Upper lobe of left lung (tissue), 4 donors: Measurements from ENCODE around the gene LRPAP1.

Source experiments
- EP300 ChIP-seq, 4 donors: sonication (generic); formaldehyde crosslinking; IDR thresholded peaks; one replicate each; pipeline ENCODE4 v1.5.1; 2017; ENCODE audit warnings: antibody characterized with exemption in 4 of 4, control low read depth in 2 of 4
- POLR2A ChIP-seq, 4 donors: fragments of 450-650 bp; IDR thresholded peaks; one replicate each; pipeline ENCODE4 v1.5.1; 2016 to 2017; ENCODE audit warnings: antibody characterized with exemption in 4 of 4, mild to moderate bottlenecking in 2 of 4
- POLR2AphosphoS5 ChIP-seq, 2 donors: sonication (generic); formaldehyde crosslinking; IDR thresholded peaks; one replicate each; pipeline ENCODE4 v1.5.1; 2017; ENCODE audit warnings: antibody characterized with exemption in 2 of 2
- TF ChIP-seq, protein P1 (sequence below), 6 experiments: fragments of 450-650 bp in 4 of 6; fragments of 200-600 bp in 2 of 6; sonication (generic) in 2 of 6; IDR thresholded peaks; one replicate each; pipeline ENCODE4 v1.5.1; 2016 to 2019; ENCODE audit warnings: antibody characterized with exemption in 6 of 6

DNA sequence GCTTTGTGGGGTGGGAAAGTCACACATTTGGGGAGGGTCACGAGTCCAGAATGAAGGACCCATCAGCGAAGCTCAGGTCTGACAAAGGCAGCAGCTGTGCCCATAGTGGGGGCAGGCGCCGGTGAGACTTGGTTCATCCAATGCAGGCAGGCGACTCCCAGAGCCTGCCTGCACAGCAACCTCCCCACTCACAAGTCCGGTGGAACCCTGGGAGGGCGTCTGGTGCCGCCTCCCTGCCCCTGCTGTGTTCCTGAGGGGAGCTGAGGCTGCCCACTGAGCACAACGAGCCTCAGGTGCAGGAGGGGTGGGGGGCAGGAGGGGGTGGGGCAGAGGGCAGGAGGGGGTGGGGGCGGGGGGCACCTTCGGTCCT is 13.7 kb downstream of the LRPAP1 start:
- TF ChIP-seq, protein P1, sequence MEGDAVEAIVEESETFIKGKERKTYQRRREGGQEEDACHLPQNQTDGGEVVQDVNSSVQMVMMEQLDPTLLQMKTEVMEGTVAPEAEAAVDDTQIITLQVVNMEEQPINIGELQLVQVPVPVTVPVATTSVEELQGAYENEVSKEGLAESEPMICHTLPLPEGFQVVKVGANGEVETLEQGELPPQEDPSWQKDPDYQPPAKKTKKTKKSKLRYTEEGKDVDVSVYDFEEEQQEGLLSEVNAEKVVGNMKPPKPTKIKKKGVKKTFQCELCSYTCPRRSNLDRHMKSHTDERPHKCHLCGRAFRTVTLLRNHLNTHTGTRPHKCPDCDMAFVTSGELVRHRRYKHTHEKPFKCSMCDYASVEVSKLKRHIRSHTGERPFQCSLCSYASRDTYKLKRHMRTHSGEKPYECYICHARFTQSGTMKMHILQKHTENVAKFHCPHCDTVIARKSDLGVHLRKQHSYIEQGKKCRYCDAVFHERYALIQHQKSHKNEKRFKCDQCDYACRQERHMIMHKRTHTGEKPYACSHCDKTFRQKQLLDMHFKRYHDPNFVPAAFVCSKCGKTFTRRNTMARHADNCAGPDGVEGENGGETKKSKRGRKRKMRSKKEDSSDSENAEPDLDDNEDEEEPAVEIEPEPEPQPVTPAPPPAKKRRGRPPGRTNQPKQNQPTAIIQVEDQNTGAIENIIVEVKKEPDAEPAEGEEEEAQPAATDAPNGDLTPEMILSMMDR (IDR thresholded peaks at IDR 0.05), result no peak
- TF ChIP-seq POLR2AphosphoS5 (IDR thresholded peaks at IDR 0.05), result no peak
- TF ChIP-seq POLR2A (IDR thresholded peaks at IDR 0.05), result no peak
- TF ChIP-seq EP300 (IDR thresholded peaks at IDR 0.05), result no peak
